Stimulated activated effector memory CD8-positive, alpha-beta T cell treated with anti-CD3 and anti-CD28 coated beads, Interleukin-12 subunit alpha, Interleukin-12 subunit beta, amount 100 ng/mL, for 72 hours (primary cell): ENCODE data around the gene PRDM16.
A peak's percentile ranks its signal among the peaks of the same experiment; 100 is the strongest.
"Not testable (repeated sequence)": the region's sequence is repeated elsewhere in the genome, so short reads cannot be mapped to it uniquely, and the experiment has no call there.

Source experiments
- ATAC-seq: fragments of 150-1000 bp; cut with Tn5 transposase; 2 replicates; pipeline ENCODE4 v1.10.0; 2021
- DNase-seq, 2 donors: peaks; one replicate each; pipeline ENCODE4 v3.0.0; 2021 to 2022; ENCODE audit warnings: low spot score in 2 of 2
- H3K27ac Mint-ChIP-seq: one replicate; pipeline ENCODE4 v1.8.0; 2022; ENCODE audit warnings: mild to moderate bottlenecking, mixed read lengths
- H3K36me3 Mint-ChIP-seq: one replicate; pipeline ENCODE4 v1.8.0; 2022; ENCODE audit warnings: mild to moderate bottlenecking, mixed read lengths
- H3K4me1 Mint-ChIP-seq: one replicate; pipeline ENCODE4 v1.8.0; 2022; ENCODE audit warnings: mixed read lengths
- H3K4me3 Mint-ChIP-seq: one replicate; pipeline ENCODE4 v1.8.0; 2022; ENCODE audit warnings: mild to moderate bottlenecking, mixed read lengths
- H3K9me3 Mint-ChIP-seq: one replicate; pipeline ENCODE4 v1.8.0; 2022; ENCODE audit warnings: mixed read lengths

Gene PRDM16

DNA sequence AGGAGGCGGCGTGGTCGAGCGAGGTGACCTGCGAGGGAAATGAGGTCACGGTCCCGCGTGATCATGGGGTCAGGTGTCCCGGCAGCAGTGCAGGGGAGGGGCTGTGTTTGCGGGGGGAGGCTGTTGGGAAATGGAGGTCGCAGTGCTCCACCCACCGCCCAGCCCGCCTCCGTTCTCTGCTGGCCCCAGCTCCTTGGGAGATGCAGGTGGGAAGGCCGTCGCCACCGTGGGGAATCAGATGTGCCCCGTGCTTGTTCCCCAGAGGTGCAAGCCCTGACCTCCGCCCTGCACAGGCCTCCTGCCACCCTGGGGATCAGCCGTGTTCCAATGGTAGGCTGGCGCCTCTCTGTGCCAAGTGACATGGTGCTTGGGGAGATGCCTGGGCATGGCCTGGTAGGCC is 95.7 kb downstream of the PRDM16 start:
- Mint-ChIP-seq H3K4me1 (no peaks in the 10 kb centered on the region), H3K27ac (no peak overlapping the region), H3K4me3 (no peak overlapping the region), H3K9me3 (no peaks in the 10 kb centered on the region), H3K36me3 (no peaks in the 10 kb centered on the region)
- no peak for ATAC-seq
- no peak for DNase-seq

DNA sequence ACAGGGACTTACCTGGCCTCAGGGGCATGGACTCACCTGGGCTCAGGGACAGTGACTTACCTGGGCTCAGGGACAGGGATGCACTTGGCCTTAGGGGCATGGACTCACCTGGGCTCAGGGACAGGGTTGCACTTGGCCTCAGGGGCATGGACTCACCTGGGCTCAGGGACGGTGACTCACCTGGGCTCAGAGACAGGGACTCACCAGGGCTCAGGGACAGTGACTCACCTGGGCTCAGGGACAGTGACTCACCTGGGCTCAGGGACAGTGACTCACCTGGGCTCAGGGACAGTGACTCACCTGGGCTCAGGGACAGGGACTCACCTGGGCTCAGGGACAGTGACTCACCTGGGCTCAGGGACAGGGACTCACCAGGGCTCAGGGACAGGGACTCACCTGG is 96.2 kb downstream of the PRDM16 start:
- H3K9me3 Mint-ChIP-seq, DNase-seq, H3K4me1 Mint-ChIP-seq, H3K4me3 Mint-ChIP-seq, H3K27ac Mint-ChIP-seq, H3K36me3 Mint-ChIP-seq, ATAC-seq: not testable (repeated sequence)

- no peaks in the 10 kb centered on the region for H3K9me3 Mint-ChIP-seq
- ATAC-seq (peak; percentile 12), DNase-seq (no peak)
- no peak overlapping the region for H3K4me3 Mint-ChIP-seq
- H3K4me1 Mint-ChIP-seq: no peaks in the 10 kb centered on the region
- no peaks in the 10 kb centered on the region for H3K36me3 Mint-ChIP-seq
- no peak overlapping the region for H3K27ac Mint-ChIP-seq
Observed at GRCh38 chr1:3166206-3166918, 97.4 kb downstream of the PRDM16 start.

GRCh38 chr1:3167255-3167654 is 98.3 kb downstream of the PRDM16 start:
- Mint-ChIP-seq H3K36me3 (no peaks in the 10 kb centered on the region), H3K9me3 (no peaks in the 10 kb centered on the region), H3K4me1 (no peaks in the 10 kb centered on the region), H3K4me3 (no peak overlapping the region), H3K27ac (no peak overlapping the region)
- ATAC-seq (no peak), DNase-seq (no peak)

GRCh38 chr1:3168678-3169077 is 99.7 kb downstream of the PRDM16 start:
- ATAC-seq (no peak), DNase-seq (no peak)
- H3K4me3 Mint-ChIP-seq: no peak overlapping the region
- no peaks in the 10 kb centered on the region for H3K36me3 Mint-ChIP-seq
- no peak overlapping the region for H3K27ac Mint-ChIP-seq
- H3K4me1 Mint-ChIP-seq: no peaks in the 10 kb centered on the region
- no peaks in the 10 kb centered on the region for H3K9me3 Mint-ChIP-seq

- no peaks in the 10 kb centered on the region for H3K4me1 Mint-ChIP-seq
- H3K36me3 Mint-ChIP-seq: no peaks in the 10 kb centered on the region
- ATAC-seq (no peak), DNase-seq (no peak)
- H3K27ac Mint-ChIP-seq: no peak overlapping the region
- H3K4me3 Mint-ChIP-seq: no peak overlapping the region
- no peaks in the 10 kb centered on the region for H3K9me3 Mint-ChIP-seq
Observed at GRCh38 chr1:3169665-3170356, 100.8 kb downstream of the PRDM16 start.

DNA sequence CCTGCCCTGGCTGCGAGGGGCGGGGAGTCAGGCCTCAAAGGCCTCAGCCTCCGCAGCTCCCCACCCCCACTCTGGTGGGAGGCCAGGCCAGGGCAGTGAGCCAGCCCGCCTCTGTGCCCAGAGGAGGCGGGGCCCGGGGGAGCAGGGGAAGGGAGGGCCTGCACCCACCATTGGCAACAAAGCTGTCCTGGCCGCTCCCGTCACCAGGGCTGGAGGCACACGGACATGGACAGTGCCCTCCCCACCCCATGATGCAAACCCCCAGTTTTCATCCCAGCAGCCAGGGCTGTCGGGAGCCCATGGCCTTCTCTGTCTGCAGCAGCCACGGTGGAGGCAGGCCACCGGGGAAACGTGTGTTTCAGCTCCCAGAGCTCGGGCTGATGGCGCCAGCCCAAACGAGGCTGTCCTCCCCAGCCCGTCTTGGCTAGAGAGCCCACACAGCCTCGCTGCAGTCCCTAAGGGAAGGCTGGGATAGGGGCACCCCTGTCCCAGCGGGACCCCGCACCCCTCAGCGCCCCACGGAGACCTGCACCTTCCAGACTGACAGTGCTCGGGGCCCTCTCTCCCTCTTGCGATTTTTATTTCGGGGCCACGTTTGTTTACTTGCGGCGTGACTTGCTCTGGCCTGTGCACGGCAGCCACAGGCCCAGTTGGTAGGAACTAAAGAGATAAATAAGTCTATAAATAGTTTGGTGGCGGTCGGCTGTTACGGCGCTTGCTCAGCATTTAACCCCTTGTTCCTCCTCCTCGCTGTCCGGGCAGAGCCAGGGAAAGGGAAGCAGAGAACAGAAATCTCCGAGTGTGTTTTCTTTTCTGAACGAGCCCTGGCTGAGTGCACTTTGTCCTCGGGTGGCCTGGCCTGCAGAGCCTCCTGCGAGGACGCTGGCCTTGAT is 101.8 kb downstream of the PRDM16 start:
- H3K9me3 Mint-ChIP-seq: no peaks in the 10 kb centered on the region
- no peak overlapping the region for H3K4me3 Mint-ChIP-seq
- H3K4me1 Mint-ChIP-seq: no peaks in the 10 kb centered on the region
- DNase-seq: no peak
- no peak for ATAC-seq
- no peaks in the 10 kb centered on the region for H3K36me3 Mint-ChIP-seq
- H3K27ac Mint-ChIP-seq: no peak overlapping the region

GRCh38 chr1:3171761-3172160 is 102.8 kb downstream of the PRDM16 start:
- Mint-ChIP-seq H3K9me3 (no peaks in the 10 kb centered on the region), H3K4me3 (no peak overlapping the region), H3K36me3 (no peaks in the 10 kb centered on the region), H3K27ac (no peak overlapping the region), H3K4me1 (no peaks in the 10 kb centered on the region)
- no peak for DNase-seq
- no peak for ATAC-seq

GRCh38 chr1:3172431-3173380 is 103.7 kb downstream of the PRDM16 start:
- H3K27ac Mint-ChIP-seq: no peak overlapping the region
- H3K4me3 Mint-ChIP-seq: no peak overlapping the region
- no peaks in the 10 kb centered on the region for H3K36me3 Mint-ChIP-seq
- no peaks in the 10 kb centered on the region for H3K9me3 Mint-ChIP-seq
- no peaks in the 10 kb centered on the region for H3K4me1 Mint-ChIP-seq
- no peak for DNase-seq
- no peak for ATAC-seq

- DNase-seq (no peak), ATAC-seq (no peak)
- H3K4me3 Mint-ChIP-seq: no peak overlapping the region
- H3K36me3 Mint-ChIP-seq: no peaks in the 10 kb centered on the region
- no peak overlapping the region for H3K27ac Mint-ChIP-seq
- H3K4me1 Mint-ChIP-seq: no peaks in the 10 kb centered on the region
- H3K9me3 Mint-ChIP-seq: no peaks in the 10 kb centered on the region
Observed at GRCh38 chr1:3173381-3173980, 104.5 kb downstream of the PRDM16 start.

DNA sequence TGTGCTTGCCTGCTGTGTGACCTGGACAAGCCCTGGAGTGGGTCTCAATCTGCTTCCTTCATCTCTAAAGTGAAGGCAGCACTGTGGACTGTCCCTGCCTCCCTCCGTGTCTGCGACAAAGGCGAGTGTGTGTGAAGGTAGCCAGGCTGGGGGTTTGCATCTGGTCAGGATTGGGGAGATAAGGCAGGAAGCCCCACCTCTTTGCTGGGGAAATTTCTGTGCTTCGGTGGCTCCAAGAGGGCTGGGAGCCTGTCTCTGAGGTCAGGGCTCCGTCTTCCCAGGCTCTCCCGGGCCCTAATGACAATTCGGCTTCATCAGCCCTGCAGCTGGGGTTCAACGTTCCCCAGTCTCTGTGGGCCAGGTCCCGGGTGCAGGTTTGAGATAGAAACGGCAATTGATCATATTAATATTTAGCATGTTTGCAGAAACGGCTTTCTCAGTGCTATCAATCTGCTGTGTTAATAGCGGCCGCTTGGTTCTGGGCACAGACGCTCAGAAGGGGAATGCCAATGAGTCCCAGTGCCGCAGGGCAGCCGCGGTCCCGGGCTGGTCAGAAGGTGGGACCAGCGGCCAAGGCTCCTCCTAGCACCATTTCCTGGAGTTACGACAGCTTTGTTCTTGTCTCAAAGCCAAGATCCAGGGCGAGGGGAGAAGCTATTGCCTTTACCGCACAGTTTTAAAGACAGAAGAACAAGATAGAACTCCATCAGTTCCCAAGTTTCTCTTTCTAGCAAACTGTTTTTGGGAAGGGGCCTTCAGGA is 105.7 kb downstream of the PRDM16 start:
- no peak overlapping the region for H3K27ac Mint-ChIP-seq
- H3K9me3 Mint-ChIP-seq: no peaks in the 10 kb centered on the region
- ATAC-seq: no peak
- no peak for DNase-seq
- no peaks in the 10 kb centered on the region for H3K36me3 Mint-ChIP-seq
- no peak overlapping the region for H3K4me3 Mint-ChIP-seq
- no peaks in the 10 kb centered on the region for H3K4me1 Mint-ChIP-seq

DNA sequence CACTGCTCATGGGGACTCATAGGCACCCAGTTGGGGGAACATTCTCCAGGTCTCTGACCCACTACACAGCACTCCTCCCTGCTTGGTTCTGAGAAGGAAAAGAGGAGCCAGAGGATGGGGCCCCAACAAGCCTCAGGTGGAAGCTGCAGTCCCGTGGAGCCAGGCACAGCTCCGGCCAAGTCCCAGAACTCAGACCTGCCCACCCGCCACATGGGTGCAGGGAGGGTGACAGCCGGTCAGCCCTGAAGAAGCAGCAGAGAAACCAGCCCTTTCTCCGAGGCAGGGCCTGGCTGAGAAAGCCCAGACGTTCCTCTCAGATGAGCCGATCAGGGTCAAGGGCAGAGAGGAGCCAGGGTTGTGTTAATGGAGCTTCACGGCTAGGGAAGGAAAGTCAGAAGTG is 106.5 kb downstream of the PRDM16 start:
- Mint-ChIP-seq H3K27ac (no peak overlapping the region), H3K4me3 (no peak overlapping the region), H3K9me3 (no peaks in the 10 kb centered on the region), H3K36me3 (no peaks in the 10 kb centered on the region), H3K4me1 (no peaks in the 10 kb centered on the region)
- DNase-seq: no peak
- ATAC-seq: no peak

- Mint-ChIP-seq H3K4me1 (no peaks in the 10 kb centered on the region), H3K27ac (no peak overlapping the region), H3K36me3 (no peaks in the 10 kb centered on the region), H3K9me3 (no peaks in the 10 kb centered on the region), H3K4me3 (no peak overlapping the region)
- DNase-seq (no peak), ATAC-seq (no peak)
Observed at GRCh38 chr1:3176028-3176427, 107.0 kb downstream of the PRDM16 start.

DNA sequence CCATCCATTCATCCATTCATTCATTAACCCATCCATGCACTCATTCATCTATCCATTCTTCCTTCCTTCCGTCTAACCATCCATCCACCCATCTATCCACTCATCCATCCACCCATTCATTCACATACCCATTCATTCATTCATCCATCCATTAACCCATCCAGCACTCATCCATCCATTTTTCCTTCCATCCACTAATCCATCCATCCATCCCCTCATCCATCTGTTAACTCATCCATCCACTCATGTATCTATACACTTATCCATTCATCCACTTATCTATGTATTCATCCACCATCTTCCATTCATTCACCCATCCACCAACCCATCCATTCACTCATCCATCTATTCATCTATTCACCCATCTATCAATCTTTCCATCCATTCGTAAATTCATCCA is 107.8 kb downstream of the PRDM16 start:
- Mint-ChIP-seq H3K4me3 (no peak overlapping the region), H3K4me1 (no peaks in the 10 kb centered on the region), H3K9me3 (no peaks in the 10 kb centered on the region), H3K36me3 (no peaks in the 10 kb centered on the region), H3K27ac (no peak overlapping the region)
- no peak for DNase-seq
- ATAC-seq: no peak
